ENCODE data around the gene PCYT2.
A peak's percentile ranks its signal among the peaks of the same experiment; 100 is the strongest.

Gene PCYT2

DNA sequence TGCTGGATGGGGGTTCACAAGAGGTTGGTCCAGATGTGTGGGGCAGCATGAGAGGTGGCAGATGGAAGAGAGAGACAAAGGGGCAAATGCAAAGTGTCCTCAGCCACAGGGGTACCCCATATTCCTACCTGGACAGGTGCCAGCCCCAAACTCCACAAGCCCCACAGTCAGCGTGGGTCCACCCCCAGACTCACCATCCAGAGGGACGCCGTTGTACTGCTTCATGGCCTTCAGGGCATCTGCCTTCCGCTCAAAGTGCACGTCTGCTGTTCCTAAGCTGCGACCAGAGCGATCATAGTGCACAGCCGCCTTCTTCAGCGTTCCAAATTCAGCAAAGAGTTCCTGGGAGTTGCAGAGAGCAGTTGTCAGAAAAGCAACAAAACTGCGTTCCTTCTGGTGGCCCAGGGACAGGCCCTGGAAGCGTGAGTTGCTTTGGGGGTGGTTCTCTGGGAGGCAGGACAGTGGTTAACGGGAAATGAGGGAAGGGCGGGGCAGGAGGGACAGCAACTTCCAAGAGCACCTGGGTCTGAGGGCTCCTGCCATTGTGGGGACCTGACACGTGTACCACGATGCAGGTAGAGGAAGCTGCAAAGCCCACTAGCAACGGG is 22.1 kb downstream of the PCYT2 start:
- Mint-ChIP-seq H3K9me3 (no peaks in the 10 kb centered on the region), H3K27me3 (no peaks in the 10 kb centered on the region), H3K36me3 (ENCODE audit: insufficient read depth) (peaks cover 48% of the 10 kb centered on the region), H3K27ac (ENCODE audit: low read depth) (no peak overlapping the region), H3K4me3 (peak overlapping the region; percentile 94), H3K4me1 (peaks cover 30% of the 10 kb centered on the region)
- DNase-seq (ENCODE audit: low spot score in 2 of 2) (no peak), ATAC-seq (replicated peaks; ENCODE audit: extremely low read depth, poor library complexity, severe bottlenecking) (no peak)

DNA sequence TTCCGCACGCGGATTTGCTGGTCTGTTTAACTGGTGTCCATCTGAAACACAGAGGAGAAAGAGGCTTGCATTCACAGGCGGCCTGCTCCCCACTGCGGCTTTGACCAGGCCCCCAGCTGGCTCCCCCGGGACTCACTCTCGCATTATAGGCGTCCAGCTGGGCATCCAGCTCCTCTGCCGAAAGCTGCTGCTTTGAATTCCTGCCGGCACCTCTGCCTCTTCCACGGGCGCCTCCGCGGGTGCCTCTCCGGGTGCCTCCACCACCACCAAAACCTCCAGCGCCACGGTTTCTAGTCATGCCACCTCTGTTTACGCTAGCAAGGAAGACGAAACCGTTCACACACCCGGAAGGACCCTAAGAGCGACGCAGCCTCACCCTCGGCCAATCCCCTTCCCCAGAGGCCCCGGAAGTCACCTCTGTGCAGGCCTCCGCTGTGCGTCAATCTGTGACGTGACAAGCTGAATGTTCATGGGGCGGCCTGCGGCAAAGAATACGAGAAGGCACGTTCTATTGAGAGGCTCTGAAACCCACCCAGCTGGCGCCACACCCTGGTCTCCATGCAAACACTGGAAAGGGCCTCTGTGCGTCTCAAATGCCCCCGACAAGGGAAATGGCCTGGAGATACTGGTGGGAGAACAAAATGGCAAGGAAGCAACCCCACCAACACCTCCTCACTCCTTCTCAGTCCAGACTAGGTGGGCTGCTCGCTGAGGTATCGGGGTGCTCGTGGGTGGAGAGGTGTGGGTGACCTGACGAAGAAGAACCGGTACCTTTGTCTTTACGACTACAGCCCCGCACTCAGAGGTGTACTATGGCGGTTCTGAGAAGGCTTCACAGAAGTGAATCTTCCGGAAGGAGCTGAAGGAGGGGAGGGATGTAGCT is 22.9 kb downstream of the PCYT2 start:
- Mint-ChIP-seq H3K27ac (ENCODE audit: low read depth) (peak overlapping the region; percentile 46), H3K27me3 (no peaks in the 10 kb centered on the region), H3K36me3 (ENCODE audit: insufficient read depth) (peaks cover 48% of the 10 kb centered on the region), H3K9me3 (no peaks in the 10 kb centered on the region), H3K4me3 (peak overlapping the region; percentile 94), H3K4me1 (peaks cover 30% of the 10 kb centered on the region)
- no peak for ATAC-seq (replicated peaks; ENCODE audit: extremely low read depth, poor library complexity, severe bottlenecking)
- no peak for DNase-seq (ENCODE audit: low spot score in 2 of 2)

DNA sequence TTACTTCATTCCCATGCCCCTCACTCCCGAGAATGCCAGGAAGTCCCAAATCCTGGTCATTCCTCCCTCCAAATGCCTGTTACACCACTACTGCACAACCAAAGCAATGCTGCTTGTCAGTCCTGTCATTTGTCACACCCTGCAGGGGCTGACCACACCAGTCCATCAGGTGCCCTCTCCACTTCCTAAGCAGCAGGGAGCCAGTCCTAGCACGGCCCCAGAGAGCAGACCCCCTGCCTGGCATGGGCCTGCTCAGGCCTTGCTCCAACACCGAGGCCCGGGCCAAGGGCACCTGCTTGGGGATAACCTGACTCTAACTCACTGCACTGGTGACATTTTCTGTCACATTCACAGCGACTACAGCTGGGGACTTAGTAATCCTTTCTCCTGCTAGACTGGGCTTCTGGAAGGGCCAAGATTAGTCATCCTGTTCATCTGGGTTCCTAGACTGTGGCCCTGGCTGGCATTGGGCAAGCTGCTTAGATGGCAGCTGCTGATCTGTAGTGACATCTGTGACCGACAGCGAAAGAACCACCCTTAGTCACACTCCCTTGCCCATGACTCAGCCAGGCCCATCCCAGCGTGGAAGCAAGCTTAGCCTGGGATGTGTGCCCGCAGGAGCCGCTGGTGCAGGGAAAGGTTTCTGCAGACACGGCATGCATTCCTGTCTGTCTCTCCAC is 25.2 kb downstream of the PCYT2 start:
- H3K4me1 Mint-ChIP-seq: peaks cover 24% of the 10 kb centered on the region
- H3K36me3 Mint-ChIP-seq (ENCODE audit: insufficient read depth): peaks cover 52% of the 10 kb centered on the region
- ATAC-seq (replicated peaks; ENCODE audit: extremely low read depth, poor library complexity, severe bottlenecking) (no peak), DNase-seq (ENCODE audit: low spot score in 2 of 2) (no peak)
- H3K9me3 Mint-ChIP-seq: no peaks in the 10 kb centered on the region
- H3K27ac Mint-ChIP-seq (ENCODE audit: low read depth): no peak overlapping the region
- no peaks in the 10 kb centered on the region for H3K27me3 Mint-ChIP-seq
- H3K4me3 Mint-ChIP-seq: no peak overlapping the region

DNA sequence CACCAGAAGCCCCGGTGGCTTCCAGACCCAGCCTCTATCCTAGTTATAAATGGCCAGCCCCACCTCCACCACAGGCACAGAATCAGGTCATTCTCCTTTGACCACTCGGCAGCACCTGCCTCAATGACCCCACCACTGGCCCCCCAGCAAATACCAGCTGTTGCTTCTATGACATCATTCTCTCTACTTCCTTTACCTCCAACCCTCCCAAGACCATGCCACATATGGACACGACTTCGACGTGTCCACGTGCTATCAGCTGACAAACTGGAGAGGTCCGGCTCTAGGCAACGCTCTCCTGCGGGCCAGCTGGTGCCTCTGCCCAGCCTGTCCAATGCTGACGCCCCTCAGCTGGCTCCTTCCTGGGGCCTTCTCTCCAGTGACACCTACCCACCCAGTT is 25.7 kb downstream of the PCYT2 start:
- Mint-ChIP-seq H3K27ac (ENCODE audit: low read depth) (no peak overlapping the region), H3K9me3 (no peaks in the 10 kb centered on the region), H3K4me3 (no peak overlapping the region), H3K4me1 (peaks cover 24% of the 10 kb centered on the region), H3K36me3 (ENCODE audit: insufficient read depth) (peaks cover 49% of the 10 kb centered on the region), H3K27me3 (no peaks in the 10 kb centered on the region)
- ATAC-seq (replicated peaks; ENCODE audit: extremely low read depth, poor library complexity, severe bottlenecking) (no peak), DNase-seq (ENCODE audit: low spot score in 2 of 2) (no peak)

DNA sequence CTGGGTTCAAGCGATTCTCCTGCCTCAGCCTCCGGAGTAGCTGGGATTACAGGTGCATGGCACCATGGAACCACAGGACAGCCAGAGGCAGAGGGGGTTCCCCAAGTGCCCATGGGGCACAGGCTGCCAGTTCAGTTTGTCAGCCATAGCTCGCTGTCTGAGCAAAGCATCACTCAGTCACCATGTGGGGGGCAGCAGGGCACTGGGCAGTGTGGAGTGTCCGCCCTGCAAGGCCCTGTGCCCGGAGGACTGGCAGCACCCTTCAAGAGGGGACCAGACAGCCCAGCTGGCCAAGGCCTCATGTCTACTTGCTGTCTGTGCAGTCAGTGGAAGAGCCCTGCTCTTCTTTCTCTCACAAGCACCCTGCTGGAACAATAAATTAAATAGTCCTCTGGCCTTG is 26.2 kb downstream of the PCYT2 start:
- Mint-ChIP-seq H3K4me3 (no peak overlapping the region), H3K9me3 (no peaks in the 10 kb centered on the region), H3K4me1 (peaks cover 24% of the 10 kb centered on the region), H3K27me3 (no peaks in the 10 kb centered on the region), H3K27ac (ENCODE audit: low read depth) (no peak overlapping the region), H3K36me3 (ENCODE audit: insufficient read depth) (peaks cover 47% of the 10 kb centered on the region)
- DNase-seq (ENCODE audit: low spot score in 2 of 2) (no peak), ATAC-seq (replicated peaks; ENCODE audit: extremely low read depth, poor library complexity, severe bottlenecking) (no peak)

DNA sequence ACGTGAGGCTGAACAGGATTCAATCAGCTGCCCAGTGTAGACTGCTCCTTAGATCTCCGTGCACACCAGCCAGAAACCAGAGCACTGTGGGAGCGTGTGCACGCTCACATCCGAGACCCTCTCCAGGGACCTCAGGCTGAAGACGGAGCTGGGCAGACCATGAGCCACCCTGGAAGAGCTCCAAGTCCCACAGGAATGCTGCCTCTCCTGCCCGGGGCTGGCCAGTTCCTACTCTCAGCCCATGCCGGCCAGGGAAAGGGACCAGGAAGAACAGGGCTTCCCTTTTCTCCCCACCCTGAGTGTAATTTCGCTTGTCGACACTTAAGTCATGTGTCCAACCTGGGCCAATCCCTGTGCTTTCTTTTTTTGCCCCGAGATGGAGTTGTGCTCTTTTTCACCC is 26.7 kb downstream of the PCYT2 start:
- H3K4me3 Mint-ChIP-seq: no peak overlapping the region
- H3K27ac Mint-ChIP-seq (ENCODE audit: low read depth): no peak overlapping the region
- peaks cover 24% of the 10 kb centered on the region for H3K4me1 Mint-ChIP-seq
- H3K9me3 Mint-ChIP-seq: no peaks in the 10 kb centered on the region
- H3K36me3 Mint-ChIP-seq (ENCODE audit: insufficient read depth): peaks cover 50% of the 10 kb centered on the region
- H3K27me3 Mint-ChIP-seq: no peaks in the 10 kb centered on the region
- DNase-seq (ENCODE audit: low spot score in 2 of 2) (no peak), ATAC-seq (replicated peaks; ENCODE audit: extremely low read depth, poor library complexity, severe bottlenecking) (no peak)

DNA sequence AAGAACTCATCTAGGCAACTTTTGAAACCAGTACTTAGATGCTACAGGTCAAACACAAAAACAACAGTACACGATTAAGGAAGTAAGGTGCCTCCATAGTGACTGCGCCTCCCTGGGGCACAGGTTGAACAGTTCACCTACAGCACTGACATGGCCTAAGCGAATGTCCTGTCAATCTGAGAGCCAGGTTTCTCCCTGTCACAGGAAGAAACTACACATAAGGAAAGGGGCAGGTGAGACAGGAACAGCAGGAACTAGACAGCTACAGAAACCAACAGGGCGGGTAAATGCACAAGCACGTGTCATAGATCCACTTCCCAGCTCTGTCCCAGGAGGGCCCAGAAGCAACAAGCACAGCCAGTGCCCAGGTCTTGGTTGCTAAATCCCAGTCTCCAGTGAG is 32.1 kb downstream of the PCYT2 start:
- ATAC-seq (replicated peaks; ENCODE audit: extremely low read depth, poor library complexity, severe bottlenecking) (no peak), DNase-seq (ENCODE audit: low spot score in 2 of 2) (no peak)
- H3K4me1 Mint-ChIP-seq: no peaks in the 10 kb centered on the region
- H3K36me3 Mint-ChIP-seq (ENCODE audit: insufficient read depth): peaks cover 26% of the 10 kb centered on the region
- H3K27ac Mint-ChIP-seq (ENCODE audit: low read depth): no peak overlapping the region
- no peak overlapping the region for H3K4me3 Mint-ChIP-seq
- H3K27me3 Mint-ChIP-seq: no peaks in the 10 kb centered on the region
- H3K9me3 Mint-ChIP-seq: no peaks in the 10 kb centered on the region

DNA sequence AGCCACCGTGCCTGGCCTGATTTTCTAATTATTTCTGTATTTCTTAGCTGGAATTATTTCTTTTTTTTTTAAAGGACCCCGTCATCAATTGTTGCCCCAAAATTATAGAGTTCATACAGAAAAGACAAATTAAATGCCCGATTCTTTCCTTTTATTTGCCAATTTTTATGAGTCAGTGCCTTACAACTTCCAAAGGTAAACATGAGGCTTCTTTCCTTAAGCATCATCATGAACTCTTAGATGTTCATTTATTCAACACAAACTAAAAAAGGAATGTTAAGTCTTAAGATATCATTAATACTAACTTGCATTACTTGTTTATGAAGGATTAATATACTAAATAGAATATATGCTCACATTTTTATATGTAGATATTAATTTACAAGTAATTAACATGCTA is 32.9 kb downstream of the PCYT2 start:
- Mint-ChIP-seq H3K4me1 (no peaks in the 10 kb centered on the region), H3K4me3 (no peak overlapping the region), H3K36me3 (ENCODE audit: insufficient read depth) (peaks cover 22% of the 10 kb centered on the region), H3K27ac (ENCODE audit: low read depth) (no peak overlapping the region), H3K27me3 (no peaks in the 10 kb centered on the region), H3K9me3 (no peaks in the 10 kb centered on the region)
- DNase-seq (ENCODE audit: low spot score in 2 of 2): no peak
- no peak for ATAC-seq (replicated peaks; ENCODE audit: extremely low read depth, poor library complexity, severe bottlenecking)

DNA sequence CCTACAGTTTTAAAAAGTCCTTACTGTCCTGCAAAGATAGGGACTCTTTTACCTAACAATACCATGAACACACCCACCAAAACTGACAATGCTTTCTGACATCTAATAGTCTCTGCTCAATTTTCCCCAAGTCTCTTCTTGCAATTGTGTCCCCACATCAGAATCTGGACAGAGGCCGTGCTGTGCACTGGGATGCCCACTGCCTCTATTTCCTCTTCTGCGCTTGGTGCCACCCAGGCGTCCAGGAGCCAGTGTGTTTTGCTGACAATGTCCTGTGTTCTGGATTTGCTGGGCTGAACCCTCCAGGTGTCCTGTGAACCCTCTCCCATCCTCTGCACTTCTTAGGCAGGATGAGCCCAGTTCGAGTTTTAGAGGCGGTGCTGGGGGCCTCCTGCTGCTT is 33.6 kb downstream of the PCYT2 start:
- no peak overlapping the region for H3K27ac Mint-ChIP-seq (ENCODE audit: low read depth)

DNA sequence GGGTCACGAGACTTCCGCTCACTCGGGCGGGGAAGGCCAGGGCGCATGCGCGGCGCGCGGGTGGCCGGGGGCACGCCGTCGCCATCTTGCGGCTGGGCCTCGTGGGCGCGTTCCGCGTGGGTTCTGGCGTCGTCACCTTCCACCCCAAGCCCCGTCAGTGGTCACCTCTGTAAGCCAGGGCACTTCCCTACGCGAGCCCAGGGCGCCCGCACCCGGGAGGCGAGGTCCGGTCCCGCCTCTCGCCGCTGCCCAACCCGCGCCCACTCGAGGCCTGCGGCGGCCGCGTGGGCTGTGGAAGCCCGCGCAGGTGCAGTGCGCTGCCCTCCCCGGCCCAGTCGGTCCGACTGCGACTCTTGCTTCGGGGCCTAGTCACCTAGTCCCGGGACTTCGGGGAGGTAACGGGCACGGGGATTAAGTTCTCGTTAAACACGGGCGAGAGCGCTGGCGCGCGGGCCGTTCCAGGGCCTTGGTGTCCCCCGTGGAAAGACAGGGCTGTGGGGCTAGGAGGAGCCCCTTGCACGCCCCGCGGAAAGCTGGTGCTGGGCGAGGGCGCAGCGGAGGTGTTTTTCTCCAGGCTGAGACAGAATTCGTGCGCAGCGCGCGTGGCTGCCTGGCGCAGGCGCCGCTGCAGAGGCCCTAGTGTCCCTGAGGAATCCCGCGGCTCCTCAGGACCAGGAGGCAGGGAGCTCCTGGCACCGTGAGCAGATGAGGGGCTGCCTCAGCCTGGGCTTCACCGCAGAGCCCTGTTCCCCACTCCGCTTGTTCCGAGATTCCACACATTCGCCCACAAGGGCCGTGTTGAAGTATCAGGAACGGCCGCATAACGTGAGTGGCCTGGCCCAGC is 39.6 kb downstream of the PCYT2 start:
- Mint-ChIP-seq H3K4me1 (peaks cover 24% of the 10 kb centered on the region), H3K4me3 (peak overlapping the region; percentile 80), H3K27ac (ENCODE audit: low read depth) (peak overlapping the region; percentile 94), H3K27me3 (no peaks in the 10 kb centered on the region), H3K9me3 (no peaks in the 10 kb centered on the region), H3K36me3 (ENCODE audit: insufficient read depth) (peaks cover 51% of the 10 kb centered on the region)
- ATAC-seq (replicated peaks; ENCODE audit: extremely low read depth, poor library complexity, severe bottlenecking) (peak; percentile 31), DNase-seq (ENCODE audit: low spot score in 2 of 2) (peak; percentile 93)

More for the DNA sequence above, 33.6 kb downstream of the PCYT2 start:
- no peak overlapping the region for H3K4me3 Mint-ChIP-seq
- DNase-seq (ENCODE audit: low spot score in 2 of 2) (no peak), ATAC-seq (replicated peaks; ENCODE audit: extremely low read depth, poor library complexity, severe bottlenecking) (no peak)
- H3K9me3 Mint-ChIP-seq: no peaks in the 10 kb centered on the region
- peaks cover 22% of the 10 kb centered on the region for H3K36me3 Mint-ChIP-seq (ENCODE audit: insufficient read depth)
- H3K4me1 Mint-ChIP-seq: no peaks in the 10 kb centered on the region
- H3K27me3 Mint-ChIP-seq: no peaks in the 10 kb centered on the region

DNA sequence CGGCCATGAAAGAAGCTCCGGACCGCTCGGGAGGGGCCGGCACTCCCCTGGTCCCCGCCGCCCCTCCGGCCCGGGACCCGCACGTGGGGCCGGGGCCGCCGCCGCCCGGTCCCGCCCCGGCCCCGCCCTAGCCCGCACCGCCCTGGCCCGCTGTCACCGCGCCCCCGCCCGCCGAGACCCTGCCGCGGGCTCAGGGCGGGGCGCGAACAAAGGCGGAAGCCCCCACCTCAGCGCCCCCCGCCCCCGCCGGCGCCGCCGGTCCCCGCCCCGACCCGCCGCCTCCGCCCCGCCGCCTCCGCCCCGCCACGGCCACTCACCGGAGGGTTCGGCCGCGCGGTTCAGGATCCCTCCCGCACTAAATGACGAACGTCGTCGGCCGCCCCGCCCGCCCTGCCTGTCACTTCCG is 40.2 kb downstream of the PCYT2 start, which contains the start of gene ARHGDIA:
Gene ARHGDIA (minus strand): TSS at position 357 of the 406 bp plus-strand sequence. CDS start 1,407 bp downstream, outside the sequence.
- no peak for DNase-seq (ENCODE audit: low spot score in 2 of 2)
- peak within 1 kb of the TSS; percentile 83 for H3K4me3 Mint-ChIP-seq
- no peaks in the 10 kb centered on the region for H3K27me3 Mint-ChIP-seq
- H3K4me1 Mint-ChIP-seq: peaks cover 24% of the 10 kb centered on the region
- ATAC-seq (replicated peaks; ENCODE audit: extremely low read depth, poor library complexity, severe bottlenecking): peak; percentile 73
- H3K36me3 Mint-ChIP-seq (ENCODE audit: insufficient read depth): peaks cover 55% of the 10 kb centered on the region
- no peaks in the 10 kb centered on the region for H3K9me3 Mint-ChIP-seq
- H3K27ac Mint-ChIP-seq (ENCODE audit: low read depth): peak within 1 kb of the TSS; percentile 94

Data from central memory CD8-positive, alpha-beta T cell (primary cell).